Mesenteric fat pad (tissue), 1 donor: ENCODE measurements around the gene NALCN. TPM values are rescaled to one million over a fixed set of nuclear protein-coding genes. Genes with fewer than 3 reads are reported as not detected.

ENCODE experiments used
- DNase-seq: peaks from one replicate; pipeline ENCODE4 v3.0.0-alpha.2; 2020; ENCODE audit warnings: low spot score
- total RNA-seq: library from RNA; stranded (reverse); fragmentation: NEBNext Ultra II Directional; extraction: Animal tissue kit (Norgen Biotek cat#: 25700); gene quantifications from one replicate; pipeline ENCODE4 v1.2.1, GENCODE V29; 2021
- donor health status: DM: yes; HTN: yes; CAD: no.

The NALCN gene
- total RNA-seq, 1 donor from 2014 or later: 0.19 TPM

DNA sequence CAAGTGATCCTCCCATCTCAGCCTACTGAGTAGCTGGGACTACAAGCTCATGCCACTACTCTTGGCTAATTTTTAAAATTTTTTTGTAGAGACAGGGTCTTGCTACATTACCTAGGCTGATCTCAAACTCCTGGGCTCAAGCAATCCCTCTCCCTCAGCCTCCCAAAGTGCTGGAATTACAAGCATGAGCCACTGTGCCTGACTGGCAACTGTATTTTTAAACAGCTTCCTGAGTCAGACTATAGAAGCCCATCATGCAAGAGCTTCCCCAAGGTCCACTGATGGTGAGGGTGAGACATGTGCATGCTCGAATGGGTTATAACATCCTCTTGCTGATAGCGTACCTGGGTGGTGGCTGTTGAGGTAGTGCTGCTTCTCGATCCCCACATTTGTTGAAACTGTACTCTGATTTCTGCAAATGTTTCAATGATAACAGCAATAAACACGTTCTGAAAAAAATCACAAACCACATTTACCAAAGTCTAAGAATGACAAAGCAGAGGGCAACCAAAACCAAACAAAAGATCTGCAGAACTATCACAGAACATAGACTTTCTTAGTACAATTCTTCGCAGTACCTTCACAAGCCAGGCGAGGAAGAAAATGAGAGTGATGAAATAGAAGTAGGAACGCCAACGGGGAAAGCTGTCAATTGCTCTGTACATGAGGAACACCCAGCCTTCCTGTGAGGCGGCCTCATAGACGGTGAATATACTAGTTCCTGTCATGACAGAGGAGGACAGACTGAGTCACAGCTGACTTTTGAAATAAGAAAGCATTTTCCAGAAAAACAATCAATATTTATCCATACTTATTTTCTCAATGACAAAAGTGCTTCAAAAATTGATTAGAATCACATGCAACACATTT lies 124.4 kb downstream of the NALCN start:
- no peak for DNase-seq

DNA sequence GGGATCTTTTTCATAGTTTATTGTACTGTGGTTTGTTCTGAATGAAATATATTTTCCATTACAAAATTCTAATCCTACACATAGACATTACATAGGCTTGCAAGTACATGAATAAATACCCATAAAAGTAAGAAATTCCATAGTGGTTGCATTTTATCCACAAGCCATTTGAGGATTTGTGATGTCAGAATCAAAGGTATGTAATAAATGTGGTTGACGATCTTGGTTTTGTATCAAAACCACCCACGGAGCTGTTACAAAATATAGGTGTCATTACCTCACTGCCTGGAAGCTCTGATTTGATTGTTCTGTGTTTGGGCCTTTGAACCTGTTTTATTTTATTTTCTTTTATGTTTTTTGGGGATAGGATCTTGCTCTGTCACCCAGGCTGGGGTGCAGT lies 125.1 kb downstream of the NALCN start:
- no peak for DNase-seq

GRCh38 chr13:101289764-101290163 lies 126.5 kb downstream of the NALCN start:
- DNase-seq: no peak

- DNase-seq: no peak
Measured at GRCh38 chr13:101283782-101284181, 132.5 kb downstream of the NALCN start.

- no peak for DNase-seq
Measured at GRCh38 chr13:101272886-101273285, 143.4 kb downstream of the NALCN start.

DNA sequence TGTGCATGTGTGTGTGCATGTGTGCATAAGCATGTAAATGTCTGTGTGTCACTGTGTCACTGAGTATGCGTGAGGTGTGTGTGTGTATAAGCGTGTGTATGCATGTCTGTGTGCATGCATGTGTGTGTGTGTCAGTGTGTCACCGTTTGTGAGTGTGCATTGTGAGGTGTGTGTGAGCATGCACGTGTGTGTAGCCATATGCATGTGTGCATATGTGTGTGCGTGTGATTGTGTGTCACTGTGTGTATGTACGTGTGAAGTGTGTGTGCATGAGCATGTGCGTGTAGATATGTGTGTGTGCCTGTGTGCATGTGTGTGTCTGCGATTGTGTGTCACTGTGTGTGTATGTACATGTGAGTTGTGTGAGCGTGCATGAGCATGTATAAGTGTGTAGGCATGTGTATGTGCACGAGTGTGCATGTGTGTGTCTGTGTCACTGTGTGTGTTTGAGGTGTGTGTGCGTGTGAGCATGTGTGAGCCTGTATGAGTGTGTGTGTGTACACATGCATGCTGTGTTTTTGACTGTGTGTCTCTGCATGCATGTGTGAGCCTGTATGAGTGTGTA lies 144.5 kb downstream of the NALCN start:
- no peak for DNase-seq

GRCh38 chr13:101267656-101268055 lies 148.7 kb downstream of the NALCN start:
- DNase-seq: no peak

DNA sequence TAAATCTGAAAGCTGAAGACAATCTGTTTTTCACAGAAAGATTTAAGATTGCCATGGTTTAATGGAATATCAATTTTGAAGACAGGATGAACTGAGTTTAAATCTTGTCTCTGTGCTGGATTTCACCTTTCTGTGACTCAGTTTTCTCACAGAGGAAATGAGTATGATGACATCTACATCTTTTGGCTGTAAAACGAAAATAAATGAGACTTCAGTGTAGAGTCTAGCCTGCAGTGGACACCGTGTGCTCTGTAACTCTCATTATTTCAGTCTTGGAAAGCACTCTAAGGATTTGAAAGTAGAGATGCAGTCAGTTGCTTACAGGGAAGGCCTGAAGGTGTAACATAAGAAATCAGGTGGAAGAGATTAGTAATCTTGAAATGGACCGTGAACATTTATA lies 150.4 kb downstream of the NALCN start:
- no peak for DNase-seq

- DNase-seq: no peak
Measured at GRCh38 chr13:101264931-101265330, 151.4 kb downstream of the NALCN start.

DNA sequence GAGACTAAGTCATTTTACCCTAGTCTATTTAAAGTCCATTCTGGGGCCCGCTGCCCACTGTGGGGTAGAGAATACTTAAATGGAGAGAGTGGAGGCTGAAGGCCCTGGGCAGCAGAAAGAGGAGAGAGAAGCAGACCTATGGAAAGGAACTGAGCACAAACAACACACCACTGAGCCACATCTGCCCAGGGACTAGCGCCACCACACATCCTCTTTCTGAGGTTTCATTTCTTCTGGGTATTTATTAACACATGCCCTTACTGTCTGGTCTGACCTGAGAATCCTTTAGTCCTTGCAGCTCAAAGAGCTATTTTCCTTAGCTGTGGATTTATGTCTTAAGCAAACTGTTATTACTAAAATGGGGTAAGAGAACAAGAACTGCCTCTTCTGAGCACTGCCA lies 154.0 kb downstream of the NALCN start:
- no peak for DNase-seq

- no peak for DNase-seq
Measured at GRCh38 chr13:101258509-101258908, 157.8 kb downstream of the NALCN start.

- no peak for DNase-seq
Measured at GRCh38 chr13:101258071-101258470, 158.2 kb downstream of the NALCN start.

DNA sequence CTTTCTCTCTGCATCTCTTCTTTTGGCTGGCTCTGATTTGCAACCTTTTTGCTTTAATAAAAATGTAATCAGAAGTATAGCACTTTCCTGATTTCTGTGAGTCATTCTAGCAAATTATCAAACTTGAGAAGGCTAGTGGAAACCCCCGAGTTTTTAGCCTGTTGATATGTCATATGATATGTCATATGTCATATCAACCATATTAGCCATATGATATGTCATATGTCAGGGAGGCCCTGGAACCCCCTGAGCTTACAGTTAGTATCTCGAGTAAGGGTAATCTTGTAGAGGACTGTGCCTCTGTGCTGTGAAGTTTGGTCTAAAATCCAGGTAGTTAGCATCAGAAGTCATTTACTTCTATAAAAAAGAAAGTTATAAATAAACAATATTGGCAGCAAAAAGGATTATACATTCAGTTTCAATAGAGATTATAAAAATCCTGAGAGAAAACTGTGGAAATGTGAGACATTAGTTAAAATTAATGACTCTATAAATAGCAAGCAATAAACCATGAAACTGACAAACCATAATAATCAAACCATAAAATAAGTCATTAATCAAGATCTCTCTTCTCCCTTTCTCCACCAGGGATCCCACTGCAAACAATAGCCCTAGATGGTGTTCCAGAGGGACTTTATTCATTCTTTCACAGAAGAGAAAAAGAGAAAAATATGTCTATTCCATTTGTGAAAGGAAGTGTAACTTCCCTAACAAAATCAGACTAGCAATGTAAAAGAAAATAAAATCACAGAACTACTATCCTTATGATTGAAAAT lies 167.4 kb downstream of the NALCN start:
- no peak for DNase-seq

- DNase-seq: no peak
Measured at GRCh38 chr13:101242720-101243119, 173.6 kb downstream of the NALCN start.

DNA sequence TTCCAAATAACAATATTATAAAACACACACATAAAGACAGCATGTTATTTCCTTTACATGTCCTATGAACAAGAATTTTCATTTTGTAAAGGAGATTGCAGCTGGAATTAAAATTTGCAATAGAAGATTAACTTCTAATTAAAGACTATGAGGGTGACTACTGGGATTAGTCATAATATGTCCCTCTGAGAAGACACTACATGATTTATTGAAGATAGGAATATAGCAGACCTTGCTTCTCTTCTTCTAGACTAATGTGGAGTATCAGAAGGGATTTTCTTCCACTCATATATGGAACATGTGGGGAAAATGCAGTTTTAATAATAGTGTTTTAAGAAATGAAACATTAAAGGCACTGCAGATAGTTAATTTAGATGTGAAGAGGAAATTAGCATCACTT lies 177.8 kb downstream of the NALCN start:
- DNase-seq: no peak

GRCh38 chr13:101231751-101232428 lies 184.4 kb downstream of the NALCN start:
- no peak for DNase-seq

- DNase-seq: no peak
Measured at GRCh38 chr13:101230271-101230890, 185.9 kb downstream of the NALCN start.

GRCh38 chr13:101219609-101220265 lies 196.6 kb downstream of the NALCN start:
- DNase-seq: no peak

GRCh38 chr13:101218484-101218883 lies 197.8 kb downstream of the NALCN start:
- DNase-seq: no peak

- no peak for DNase-seq
Measured at GRCh38 chr13:101217086-101217485, 199.2 kb downstream of the NALCN start.

DNA sequence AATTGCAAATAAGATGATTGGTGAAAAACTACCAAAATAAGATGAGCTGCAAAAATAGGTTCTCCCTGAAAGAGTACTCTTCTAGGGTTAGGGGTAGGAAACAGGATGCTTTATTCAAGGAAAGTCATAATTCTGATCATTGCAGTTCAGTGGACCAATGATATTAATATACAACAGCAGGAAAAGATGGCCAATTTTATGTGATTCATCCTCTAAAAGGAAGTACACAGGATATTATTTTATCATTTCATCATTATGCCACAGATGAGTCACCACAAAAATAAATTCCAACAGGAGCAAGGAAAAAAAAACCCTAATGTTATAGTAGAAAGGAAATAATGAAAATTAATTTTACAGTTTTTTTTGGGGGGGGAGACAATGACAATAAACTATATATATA lies 205.0 kb downstream of the NALCN start:
- no peak for DNase-seq
